Frontal cortex (tissue), 4 donors: ENCODE measurements around the gene GOLT1A. TPM values are rescaled to one million over a fixed set of nuclear protein-coding genes. Genes with fewer than 3 reads are reported as not detected.

Source experiments
- DNase-seq, 2 donors: peaks; one replicate each; pipeline ENCODE4 v3.0.0; 2012; ENCODE audit warnings: low spot score in 2 of 2
- FAIRE-seq: peaks from 2 replicates; lab custom pipeline; 2012; peaks lifted over from hg19 to GRCh38; lab: Jason Lieb, UNC
- total RNA-seq: library from RNA; depleted of rRNA; stranded (reverse); fragments of >200 nt; gene quantifications from one replicate; pipeline ENCODE4 v1.2.3, GENCODE V29; 2014
- donor health status: control.
- donor health status: control.
- donor health status: control.

GOLT1A gene, protein sequence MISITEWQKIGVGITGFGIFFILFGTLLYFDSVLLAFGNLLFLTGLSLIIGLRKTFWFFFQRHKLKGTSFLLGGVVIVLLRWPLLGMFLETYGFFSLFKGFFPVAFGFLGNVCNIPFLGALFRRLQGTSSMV
- 0.41 TPM for total RNA-seq

DNA sequence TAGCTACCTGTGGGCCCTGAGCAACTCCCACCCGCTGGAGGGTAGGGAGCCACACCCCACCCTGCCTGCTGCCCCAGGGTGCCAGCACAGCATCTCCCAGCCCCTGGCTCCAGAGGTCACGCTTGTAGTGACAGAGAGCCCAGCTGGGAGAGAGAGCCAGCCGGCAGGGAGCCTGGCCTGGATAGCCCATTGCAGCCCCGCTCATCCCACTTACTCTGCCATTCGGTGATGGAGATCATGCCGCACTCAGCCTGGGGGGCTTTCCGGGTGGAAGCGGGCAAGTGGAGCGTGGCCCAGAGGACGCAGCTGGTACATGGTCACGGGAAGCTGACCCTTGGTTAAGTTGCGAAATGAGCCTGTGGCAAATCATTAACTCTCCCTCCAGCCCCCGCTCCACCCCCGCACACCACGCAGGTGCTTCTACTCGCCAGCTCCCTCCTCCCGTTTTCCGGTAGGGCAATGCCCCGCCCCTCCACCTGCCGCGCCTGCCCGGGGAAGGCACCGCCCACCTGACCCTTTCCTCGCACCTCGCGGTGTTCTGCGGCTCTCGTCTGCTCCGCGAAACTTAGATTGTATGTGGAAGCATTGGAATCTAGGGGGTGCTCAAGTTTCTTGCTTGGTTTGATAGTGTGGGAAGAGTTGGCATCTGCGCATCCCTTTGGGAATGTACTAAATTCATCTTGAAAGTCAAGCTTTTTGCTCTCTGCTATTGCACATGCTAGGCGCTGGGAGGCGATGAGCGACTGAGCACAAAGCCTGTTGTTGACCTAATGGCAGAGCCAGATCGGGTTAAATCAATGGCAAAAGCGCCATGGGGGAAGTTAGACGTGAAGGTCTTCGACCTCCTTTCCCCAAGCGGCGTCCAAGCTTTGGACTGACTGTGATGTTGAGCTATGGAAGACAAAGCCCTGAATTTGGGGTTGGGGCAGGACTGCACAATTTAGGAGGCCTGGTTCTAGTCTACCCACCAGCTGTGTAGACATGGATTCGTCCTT, at the start of gene GOLT1A:
Gene GOLT1A (minus strand): TSS at position 321 of the 995 bp plus-strand sequence. CDS start 82 bp downstream, at position 239.
- peak; percentile 49 to 62 for DNase-seq
- no peak for FAIRE-seq

DNA sequence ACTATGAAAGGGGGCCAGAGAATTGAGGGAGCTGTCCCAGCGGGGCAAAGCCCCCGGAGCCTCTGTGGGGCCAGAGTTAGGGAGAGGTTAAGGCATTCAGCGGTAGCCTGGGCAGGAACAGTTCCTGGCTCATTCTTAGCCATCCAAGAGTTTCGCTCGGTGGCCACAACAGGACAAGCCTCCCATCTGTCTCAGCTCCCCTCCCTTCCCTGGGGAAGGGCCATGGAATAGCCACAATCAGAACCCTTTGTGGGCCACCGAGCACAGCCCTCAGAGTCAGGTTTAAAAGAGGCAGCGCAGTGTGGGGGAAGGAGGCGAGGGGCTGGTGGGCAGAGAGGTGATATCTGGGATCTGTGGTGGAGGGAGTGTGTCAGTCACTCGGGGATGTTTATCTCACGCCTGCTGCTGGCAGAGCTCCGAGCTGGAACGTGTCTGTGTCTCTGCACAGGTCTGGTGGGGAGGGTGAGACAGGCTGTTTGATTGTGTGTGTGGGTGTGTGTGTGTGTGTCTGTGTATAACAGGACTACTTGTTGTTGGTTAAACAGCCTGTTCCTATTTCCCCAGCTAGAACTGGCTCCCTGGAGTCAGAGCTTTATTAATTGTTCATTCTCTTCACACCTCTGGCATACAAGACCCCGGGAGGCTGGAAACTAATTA, 49.6 kb upstream of the GOLT1A start:
- FAIRE-seq, result no peak
- DNase-seq, result no peak

DNA sequence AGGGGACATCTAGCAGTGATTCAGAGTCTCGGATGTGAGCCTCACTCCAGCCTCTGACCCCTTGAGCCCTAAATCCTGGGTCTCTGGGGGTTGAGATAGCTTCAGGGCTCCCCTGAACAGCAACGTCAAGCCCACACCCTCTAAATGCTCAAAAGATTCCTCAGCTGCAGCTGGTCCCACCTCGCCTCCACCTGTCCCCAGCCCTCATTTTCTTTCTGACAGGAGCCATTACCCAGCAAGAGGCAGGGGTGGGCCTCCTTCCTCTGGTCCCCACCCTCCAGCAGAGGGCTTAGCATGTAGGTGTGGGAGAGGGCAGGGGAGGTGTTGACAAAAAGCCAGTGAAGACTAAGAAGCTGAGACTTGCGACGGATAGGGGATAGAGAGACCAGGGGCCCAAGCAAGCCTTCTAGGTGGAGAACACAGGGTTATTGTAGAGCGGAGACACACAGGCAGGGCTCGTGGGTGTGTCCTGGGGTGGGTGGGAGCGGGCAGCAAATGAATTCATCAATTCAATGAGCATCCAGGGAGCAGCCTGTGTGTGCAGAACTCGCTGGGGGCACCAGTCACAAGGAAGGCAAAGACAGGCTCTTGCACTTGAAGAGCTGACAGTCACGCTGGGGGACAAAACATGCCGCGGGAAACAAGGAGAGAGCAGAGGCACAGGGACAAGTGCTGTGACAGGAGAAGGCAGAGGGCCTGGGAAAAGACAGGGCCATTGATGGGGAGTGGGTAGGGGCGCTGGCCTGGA, 48.9 kb upstream of the GOLT1A start:
- FAIRE-seq (no peak), DNase-seq (no peak)

DNA sequence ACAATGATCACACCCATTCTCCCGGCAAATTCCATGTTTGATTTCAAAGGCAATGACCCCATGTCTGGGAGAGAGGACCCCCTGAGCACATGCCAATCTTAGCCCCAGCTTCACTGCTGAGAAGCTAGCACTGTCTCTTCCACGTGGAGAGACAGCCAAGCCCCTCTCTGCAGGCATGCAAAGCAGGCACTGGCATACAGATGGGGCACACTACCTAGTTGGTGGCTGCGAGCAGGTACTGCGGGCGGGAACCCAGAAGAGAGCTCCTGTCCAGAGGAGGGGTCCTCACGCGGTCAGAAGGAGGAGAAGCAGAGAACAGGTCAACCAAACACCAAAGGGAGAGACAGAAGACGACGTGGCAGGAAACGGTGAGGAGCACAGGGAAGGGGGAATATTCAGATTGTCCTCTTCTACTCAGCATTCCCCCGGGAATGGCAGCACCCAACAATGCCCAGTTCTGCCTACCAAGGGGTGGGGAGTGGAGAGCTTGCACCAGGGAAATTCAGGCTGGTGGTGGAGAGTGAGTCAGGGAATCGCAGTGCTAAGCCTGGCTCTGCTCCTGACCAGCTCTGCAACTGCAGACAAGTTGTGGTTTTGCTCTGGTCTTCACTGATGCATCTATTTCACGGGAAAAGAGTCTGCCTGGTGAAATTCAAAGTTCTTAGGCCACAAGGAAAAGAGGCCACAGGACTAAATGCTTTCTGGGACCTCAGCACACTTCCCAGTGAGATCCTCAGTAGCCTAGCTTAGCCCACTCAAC, 48.1 kb upstream of the GOLT1A start:
- FAIRE-seq (no peak), DNase-seq (no peak)

DNA sequence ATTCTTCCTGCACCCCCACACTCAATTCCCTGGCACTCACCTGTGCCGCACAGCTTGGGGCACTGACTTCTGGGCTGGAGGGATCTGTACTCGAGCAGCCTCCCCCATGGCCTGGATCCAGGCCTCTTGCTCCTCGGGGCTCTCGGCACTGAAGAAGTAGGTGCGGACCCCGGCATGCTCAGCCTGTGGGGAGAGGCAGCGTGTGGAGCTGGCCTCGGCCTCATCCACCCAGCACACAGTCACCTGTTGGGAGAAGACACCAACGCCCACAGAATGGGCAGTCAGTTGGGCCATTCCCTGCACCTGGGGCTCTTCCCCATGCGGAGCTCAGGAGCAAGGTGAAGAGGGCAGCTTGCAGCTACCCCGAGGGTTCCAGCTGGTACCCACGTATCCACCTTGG, 47.5 kb upstream of the GOLT1A start:
- no peak for FAIRE-seq
- DNase-seq, result no peak

DNA sequence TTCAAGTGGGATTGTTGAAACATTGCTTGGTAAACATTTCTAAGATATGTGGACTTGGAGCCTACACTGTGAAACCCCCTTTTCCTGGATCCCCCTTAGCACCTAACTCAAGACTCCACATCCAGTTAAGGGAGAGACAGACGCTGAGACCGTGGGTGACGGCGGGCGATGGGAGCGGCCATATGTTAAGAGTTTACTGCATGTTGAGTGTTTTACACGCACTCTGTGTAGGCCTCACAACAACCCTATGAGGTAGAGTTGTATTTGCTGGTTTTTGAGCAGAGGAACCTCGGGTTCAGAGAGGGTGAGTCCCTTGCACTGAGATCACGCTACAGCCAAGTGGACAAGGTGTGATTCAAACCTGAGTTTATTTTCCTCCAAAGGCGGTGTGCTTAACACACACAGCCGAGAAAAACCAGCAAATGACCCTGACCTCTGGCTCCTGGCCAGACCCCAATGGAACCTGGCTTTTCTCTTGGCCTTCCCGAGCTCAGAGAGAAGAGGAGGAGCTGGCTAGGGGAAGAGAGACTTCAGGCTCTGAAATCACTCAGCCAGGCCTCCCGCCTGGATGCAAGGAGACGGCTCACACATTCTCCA, 46.9 kb upstream of the GOLT1A start:
- FAIRE-seq (no peak), DNase-seq (no peak)

DNA sequence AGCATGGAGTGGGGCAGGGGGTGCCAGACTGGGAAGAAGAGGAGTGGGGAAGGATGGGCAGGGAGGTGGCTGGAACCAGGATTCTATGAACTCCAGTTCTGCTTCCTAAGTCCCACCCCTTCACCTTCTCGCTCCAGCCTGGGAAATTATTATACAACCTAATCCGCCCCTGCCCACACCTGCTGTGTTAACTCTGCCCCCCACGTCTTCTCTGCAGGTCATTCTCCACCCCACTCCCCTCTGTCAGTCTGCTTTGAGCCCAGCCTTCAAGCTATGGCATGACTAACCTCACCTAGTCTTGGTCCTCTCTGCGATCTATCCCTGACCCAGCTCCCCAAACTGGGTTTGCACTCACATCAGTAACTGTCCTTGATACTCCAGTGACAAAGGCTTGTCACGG, 46.0 kb upstream of the GOLT1A start:
- FAIRE-seq (no peak), DNase-seq (no peak)

DNA sequence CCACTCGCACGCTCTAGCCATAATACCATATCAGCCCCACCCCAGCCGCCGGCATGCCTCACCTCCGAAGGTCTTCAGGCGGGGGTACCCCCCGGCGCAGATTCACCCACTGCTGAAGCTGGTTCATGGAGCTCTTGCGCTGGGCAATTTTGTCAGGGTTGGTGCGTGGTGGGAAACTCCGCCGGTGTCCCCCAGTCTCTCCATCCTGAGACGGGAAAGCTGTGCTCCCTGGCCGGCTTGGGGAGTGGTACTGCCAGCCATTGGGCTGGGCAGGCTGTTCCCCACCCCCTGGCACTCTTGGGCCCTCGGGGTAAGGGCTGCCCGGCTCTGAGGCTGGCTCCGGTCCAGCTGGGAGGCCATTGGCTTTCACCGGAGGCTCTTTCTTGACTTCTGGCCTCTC, 45.4 kb upstream of the GOLT1A start:
- no peak for FAIRE-seq
- DNase-seq, result no peak

DNA sequence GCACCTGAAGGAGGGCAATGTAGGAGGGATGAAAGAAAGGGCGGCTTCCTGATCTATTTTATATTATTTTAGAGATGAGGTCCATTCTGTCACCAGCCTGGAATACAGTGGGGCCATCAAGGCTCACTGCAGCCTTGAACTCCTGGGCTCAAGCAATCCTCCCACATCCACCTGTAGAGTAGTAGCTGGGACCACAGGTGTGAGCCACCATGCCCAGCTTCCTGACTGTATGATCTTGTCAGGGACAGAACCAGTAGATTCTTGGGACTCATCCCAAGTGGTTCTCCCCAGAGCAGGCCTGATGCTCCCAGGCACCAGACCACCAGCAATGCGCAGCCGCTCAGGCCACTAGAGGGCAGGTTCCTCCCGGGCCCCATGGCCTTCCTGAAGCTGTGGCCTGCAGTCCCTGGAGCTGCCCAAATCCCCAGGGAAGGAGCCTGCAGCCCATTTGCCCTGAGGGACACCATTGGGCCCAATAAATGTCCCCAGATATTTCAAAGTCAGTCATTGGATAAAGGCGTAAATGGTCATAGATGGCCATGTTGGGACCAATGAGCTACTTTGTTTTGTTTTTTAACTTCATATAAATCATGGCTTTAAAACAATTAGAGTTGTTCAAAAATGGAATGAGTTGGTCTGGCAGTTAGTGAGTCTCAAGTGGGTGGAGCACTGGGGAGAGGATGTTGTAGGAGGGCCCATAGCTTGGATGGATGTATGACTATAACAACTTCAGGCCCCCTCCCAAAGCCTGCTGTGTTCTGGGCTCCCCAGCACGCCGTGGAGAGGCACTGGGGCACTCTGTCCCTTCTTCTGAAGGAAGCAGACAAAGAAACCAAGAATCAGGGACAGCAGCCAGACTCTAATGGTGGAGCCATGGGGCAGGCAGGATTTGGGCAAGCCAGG, 44.7 kb upstream of the GOLT1A start:
- DNase-seq, result peak; percentile 41 to 75
- no peak for FAIRE-seq

DNA sequence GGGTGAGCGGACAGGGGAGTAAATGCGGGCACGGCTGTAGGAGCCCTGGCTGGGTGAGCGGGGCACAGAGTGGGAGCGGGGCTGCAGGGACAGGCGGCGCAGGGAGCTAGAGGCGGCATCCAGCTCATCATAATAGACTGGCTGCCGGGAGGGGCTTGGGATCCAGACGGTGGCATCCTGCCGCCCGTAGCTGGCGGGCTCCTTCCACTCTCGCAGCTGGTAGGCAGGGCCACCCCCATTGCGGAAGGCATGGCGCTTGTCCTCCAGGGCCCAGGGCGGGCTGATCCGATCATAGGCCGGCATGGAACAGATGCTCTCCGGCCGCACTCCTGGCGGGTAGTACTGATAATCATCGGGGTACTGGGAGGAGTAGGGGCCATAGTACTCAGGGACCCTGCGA, 43.7 kb upstream of the GOLT1A start:
- DNase-seq (no peak), FAIRE-seq (no peak)

DNA sequence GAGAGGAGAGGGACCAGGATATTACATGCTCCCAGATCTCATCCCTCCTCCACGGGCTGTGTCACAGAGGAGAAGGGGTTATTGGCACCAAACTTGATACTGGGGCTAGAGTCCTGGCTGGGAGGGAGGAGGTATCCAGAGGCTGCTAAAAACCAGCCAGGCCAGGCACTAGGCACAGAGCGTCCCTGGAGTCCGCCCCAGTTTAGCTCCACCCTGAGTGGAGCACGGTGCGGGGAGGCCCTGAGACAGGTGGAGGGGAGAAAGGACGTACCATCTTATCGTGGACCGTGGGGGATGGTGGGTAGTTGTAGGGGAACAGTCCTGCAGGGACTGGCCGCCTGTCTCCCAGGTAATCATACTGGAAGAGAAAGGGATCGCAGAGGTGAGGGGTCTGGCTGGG, 42.7 kb upstream of the GOLT1A start:
- DNase-seq (no peak), FAIRE-seq (no peak)

DNA sequence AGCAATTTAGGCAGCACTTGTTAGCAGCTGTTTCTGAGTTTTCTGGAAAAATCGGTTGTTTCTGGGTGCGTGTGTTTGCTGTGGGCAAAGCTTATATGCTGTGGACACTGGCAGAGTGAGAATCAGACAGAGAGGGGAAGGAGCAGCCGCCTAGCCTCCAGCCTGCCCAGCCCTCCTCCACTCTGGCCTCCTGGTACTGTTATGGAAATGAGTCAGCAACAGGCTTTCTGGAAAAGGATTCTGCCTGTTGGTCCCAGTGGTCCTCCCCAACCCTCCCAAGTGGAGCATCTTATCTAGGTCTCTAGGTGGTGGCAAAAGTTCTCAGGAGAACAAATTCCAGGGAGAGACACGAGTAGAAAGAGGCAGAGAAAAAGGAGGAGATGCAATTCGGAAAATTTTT, 42.2 kb upstream of the GOLT1A start:
- DNase-seq (no peak), FAIRE-seq (no peak)

DNA sequence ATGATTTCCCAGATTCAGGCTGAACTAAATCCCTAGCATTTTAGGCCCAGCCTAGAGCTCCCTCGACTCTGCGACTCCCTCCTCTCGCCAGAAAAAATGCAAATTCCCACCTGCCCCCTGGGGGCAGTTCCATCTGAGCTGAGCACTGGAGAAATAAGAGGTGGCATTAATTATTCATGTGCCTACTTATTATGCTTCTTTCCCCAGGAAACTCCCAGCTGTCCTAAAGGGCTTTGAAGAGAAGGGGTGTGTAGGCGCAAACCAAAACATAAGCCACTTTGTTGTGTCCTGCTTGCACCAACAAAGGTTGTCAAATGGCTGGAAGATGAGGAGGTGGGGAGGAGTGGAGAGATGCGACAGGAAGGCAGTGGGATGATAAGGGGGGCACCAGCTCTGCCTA, 41.4 kb upstream of the GOLT1A start:
- no peak for DNase-seq
- no peak for FAIRE-seq

DNA sequence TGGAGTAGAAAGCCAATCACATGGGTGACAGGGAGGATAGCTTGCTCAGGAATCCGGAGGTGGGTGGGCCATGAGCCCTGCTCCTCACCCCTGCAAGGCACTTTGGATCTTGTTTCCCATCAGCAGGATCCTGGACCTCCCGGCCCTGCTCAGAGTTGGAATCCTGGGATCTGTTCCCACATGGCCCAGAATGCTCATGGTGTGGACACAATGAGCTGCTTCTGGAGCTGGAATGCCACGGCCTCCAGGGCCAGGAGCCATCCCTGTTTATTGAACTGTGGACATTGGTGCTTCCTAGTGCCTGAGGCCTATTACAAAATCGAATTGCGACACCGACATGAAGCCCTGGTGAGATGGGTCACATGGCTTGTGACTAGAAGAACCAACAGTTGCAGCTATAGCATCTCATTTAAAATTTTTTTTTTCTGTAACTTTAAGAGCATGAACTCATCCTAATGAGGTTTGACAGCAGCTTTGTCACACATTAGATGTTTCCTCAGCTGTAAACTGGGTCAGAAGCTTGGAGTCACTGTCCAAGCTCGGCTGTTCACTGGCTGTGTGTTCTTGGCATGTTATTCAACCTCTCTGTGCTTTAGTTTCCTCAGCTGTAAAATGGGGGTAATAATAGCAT, 40.4 kb upstream of the GOLT1A start:
- FAIRE-seq (no peak), DNase-seq (no peak)

DNA sequence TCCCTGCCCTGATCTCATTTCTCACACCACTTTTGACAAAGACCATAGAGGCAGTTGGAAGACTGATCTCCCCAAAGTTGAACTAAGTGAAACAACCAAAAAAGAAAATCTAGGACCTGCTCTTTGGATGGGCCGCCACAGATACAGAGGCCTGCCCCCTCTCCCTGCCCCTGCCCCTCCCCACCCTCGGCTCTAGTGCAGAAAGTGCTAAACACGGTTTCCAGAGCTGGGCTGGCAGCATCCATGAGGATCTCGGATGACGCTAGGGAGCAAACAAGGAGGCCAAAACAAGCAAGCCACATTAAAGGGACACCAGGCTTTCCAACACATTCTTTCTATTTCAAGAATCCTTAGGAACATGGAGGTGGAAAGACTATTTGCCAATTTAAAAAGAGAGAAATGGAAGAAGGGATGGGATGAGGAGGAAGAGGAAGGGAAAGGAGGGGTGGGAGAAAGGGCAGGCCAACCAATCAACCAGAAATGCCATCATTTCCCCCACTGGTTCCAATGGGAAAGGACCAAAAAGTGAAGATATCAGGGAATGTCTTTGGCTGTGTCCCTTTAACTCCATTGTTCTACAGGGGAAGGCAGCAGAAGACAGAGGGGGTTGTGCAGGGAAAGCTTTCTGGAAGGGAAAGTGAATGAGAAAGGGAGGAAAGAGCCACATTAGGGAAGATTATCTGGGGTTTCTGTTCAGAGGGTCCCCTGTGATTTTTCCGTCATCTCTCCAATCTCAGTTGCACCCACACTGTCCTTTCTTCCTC, 38.3 kb upstream of the GOLT1A start:
- no peak for FAIRE-seq
- DNase-seq, result no peak

DNA sequence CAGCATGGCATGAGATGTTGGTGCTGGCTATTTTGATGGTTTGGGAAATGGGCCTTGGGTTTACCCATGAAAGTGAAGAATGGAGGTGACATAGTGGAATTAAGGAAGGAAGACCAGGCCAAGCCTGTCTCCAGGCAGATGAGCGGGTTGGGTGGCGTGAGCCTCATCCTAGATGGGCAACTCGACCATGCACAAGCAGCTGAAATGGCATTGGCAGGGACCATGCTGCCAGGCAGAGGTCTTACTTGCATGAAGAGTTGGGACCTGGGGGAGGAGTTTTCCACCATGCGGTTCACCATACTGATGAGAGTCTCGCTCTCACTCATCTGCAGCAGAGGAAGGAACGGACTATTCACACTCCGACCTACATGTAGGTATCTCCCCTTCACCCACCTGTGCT, 37.5 kb upstream of the GOLT1A start:
- DNase-seq, result no peak
- no peak for FAIRE-seq

DNA sequence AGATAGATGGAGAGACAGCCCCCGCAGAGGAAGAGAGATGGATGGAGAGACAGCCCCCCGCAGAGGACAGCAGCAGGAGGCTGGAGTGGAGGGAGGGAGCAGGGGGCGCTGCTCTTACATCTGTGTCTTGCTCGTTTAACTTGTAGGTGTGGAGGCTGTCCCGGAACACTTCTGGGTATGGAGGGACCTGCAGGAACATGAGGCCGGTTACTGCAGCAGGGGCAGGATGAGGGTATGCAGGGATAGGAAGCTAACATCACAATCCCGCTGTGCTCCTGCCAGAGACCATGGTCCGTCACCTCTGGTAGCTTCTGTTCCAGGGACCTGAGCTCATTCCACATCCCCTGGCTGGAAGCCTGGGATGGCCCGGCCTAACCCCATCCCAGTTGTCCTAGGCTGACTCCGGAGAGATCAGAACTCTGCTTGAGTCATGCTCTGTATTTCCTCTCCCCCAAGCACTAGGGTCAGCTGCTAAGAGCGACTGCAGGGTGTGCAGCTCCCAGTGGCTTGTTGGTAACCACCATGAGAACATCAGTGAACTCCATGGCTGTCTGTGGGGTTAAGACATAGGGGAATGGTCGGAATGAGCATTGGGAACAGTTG, 36.7 kb upstream of the GOLT1A start:
- no peak for DNase-seq

More for the DNA sequence above, 36.7 kb upstream of the GOLT1A start:
- FAIRE-seq, result no peak
